Left colon (tissue), 2 donors: ENCODE results near the gene RENBP. TPM values are rescaled to one million over a fixed set of nuclear protein-coding genes. Genes with fewer than 3 reads are reported as not detected.

Experiments
- ATAC-seq: fragments of 200-7000 bp; cut with Tn5 transposase; one replicate; pipeline ENCODE4 v1.9.1; 2020; ENCODE audit warnings: mild to moderate bottlenecking, moderate library complexity
- DNase-seq, 2 donors: peaks; one replicate each; pipeline ENCODE4 v3.0.0-alpha.2; 2020
- intact Hi-C, 2 donors: fragments of 100-400 bp; cut with DNase I in 1 of 2; cut with micrococcal nuclease in 1 of 2; formaldehyde crosslinking; loops; one replicate each; pipeline versions ENCODE4 v1.11.2 to v1.14.0; 2022; cut with DNase I, micrococcal nuclease
- total RNA-seq, 2 donors: library from RNA; stranded (reverse); fragmentation: NEBNext Ultra II Directional; extraction: Animal tissue kit (Norgen Biotek cat#: 25700); gene quantifications; one replicate each; pipeline ENCODE4 v1.2.1, GENCODE V29; 2021
- donor health status: DM: no; HTN: no; CAD: no.
- donor health status: DM: yes; HTN: yes; CAD: no.

The RENBP gene
- total RNA-seq, 2 donors from 2014 or later = 3.8 to 8.6 TPM

- DNase-seq (no peak), ATAC-seq (no peak)
- intact Hi-C loops = no loop called here
Measured at GRCh38 chrX:153941336-153942252, 2.8 kb downstream of the RENBP start.

GRCh38 chrX:153939573-153939972, 4.9 kb downstream of the RENBP start:
- intact Hi-C loops = no loop called here
- no peak for DNase-seq
- ATAC-seq = no peak

DNA sequence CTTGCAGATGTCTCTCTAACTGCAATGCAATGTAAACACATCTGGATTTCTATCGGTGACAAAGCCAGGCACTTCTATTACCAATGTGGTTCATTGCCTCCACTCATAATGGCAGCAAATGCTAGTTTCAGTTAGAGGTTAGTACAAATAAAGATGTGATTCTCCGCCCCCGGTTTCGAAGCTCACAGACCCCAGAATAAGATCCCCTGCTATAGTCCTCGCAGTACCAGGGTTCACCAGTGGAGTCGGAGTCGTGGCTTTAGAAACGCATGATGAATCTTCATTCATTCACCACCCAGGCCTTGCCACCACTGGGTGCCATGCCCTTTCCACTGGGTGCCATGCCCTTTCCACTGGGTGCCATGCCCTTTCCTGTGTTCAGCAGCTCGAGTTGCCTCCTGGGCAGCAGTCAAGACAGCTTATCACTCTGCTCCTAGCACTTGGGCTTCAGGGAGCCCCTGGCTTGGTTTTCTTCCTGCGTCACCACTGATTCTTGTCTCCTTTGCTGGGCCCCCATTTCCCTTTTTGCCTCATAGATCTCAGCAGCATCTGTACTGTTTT, 6.1 kb downstream of the RENBP start:
- DNase-seq (peak in 1 of 2 donors; percentile 3), ATAC-seq (no peak)
- intact Hi-C loops = no loop called here

- intact Hi-C loops = no loop called here
- no peak for DNase-seq
- ATAC-seq = no peak
Measured at GRCh38 chrX:153937056-153937455, 7.4 kb downstream of the RENBP start.

- intact Hi-C loops = no loop called here
- ATAC-seq (peak; percentile 10), DNase-seq (no peak)
Measured at GRCh38 chrX:153935326-153935851, 9.1 kb downstream of the RENBP start.

GRCh38 chrX:153934762-153935325, 9.6 kb downstream of the RENBP start, which contains the start of gene NAA10:
NAA10 (minus strand) TSS chrX:153935037; CDS start chrX:153934904, 133 bp downstream.
- DNase-seq (peak; percentile 54 to 74), ATAC-seq (peak; percentile 96)
- intact Hi-C loops = no loop called here

DNA sequence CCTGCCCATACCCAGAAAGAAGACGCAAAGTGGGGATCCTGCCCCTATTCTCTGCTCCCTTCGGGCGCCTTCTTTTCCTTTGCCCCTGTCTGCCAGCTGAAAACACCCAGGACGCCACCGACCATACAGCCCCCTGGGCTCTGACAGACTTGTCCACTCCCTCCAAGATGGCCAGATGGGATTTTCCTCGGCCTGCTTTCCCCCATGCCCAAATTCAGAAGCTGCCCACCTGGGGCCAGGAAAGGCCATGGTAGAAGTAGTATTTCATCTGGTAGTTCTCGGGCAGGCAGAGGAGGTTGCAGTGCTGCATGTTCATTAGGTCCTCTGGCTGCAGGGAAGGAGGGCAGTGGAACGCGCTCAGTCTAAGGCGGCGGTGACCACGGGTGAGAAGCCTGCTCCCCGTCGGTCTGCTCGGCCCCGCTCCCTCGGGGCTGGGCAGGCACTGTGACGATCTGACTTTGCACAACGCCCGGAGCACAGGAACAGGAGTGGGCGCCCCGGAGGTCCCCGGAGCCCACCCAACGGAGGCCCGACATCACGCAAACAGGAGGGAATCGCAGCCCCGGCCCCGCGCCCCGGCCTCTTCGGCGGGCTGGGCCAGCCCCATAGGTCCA, 10.2 kb downstream of the RENBP start:
- ATAC-seq (peak; percentile 25), DNase-seq (peak in 1 of 2 donors; percentile 25)
- intact Hi-C loops = no loop called here

GRCh38 chrX:153933748-153934147, 10.7 kb downstream of the RENBP start:
- ATAC-seq (no peak), DNase-seq (no peak)
- intact Hi-C loops = no loop called here

DNA sequence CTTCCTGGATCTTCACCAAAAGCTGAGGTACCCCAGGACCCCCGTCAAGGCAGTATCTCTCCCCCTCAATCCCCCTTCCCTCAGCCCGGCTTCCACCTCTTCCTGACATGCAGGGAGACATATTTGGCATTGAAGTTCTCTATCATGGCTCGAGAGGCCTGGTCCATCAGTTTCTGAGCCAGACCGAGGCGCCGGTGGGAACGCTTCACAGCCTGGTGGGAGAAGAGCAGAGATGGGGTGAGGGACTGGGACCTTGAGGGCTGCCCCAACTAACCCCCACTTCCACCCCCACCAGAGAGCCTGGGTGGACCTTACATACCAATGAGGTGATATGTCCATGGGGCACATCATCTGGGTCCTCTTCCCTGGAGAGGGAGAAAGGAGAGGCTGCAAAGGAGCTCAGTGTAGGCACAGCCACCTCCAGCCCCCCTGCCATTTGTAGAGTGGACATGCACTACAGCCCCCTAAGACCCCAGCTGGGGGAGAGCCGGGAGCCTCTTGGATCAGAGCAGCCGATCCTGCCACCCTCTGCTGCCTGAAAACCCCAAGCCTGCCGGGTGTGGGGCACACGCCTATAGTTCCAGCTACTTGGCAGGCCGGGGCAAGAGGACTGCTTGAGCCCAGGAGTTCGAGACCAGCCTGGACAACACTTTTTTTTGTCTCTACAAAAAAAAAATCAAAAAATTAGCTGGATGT, 12.1 kb downstream of the RENBP start:
- DNase-seq (no peak), ATAC-seq (no peak)
- intact Hi-C loops = no loop called here

DNA sequence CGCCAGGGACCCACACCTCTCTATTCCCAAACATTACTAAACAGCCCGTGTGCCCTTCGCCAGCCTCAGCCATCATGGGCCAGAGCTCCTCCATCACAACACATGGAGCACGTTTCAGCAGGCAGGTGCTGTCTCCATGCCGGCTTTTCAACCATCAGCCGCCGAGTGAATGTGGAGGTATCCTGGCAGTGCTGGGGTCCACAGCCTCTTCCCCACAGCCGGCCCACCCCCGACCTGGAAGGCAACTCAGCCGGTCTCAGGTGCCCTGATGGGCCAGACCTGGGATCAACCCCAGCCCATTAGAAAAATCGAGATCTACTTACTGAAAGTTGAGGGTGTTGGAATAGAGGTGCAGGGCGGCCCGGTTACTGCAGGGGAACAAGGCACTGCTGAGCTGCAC, 12.7 kb downstream of the RENBP start:
- intact Hi-C loops = no loop called here
- ATAC-seq (no peak), DNase-seq (no peak)

DNA sequence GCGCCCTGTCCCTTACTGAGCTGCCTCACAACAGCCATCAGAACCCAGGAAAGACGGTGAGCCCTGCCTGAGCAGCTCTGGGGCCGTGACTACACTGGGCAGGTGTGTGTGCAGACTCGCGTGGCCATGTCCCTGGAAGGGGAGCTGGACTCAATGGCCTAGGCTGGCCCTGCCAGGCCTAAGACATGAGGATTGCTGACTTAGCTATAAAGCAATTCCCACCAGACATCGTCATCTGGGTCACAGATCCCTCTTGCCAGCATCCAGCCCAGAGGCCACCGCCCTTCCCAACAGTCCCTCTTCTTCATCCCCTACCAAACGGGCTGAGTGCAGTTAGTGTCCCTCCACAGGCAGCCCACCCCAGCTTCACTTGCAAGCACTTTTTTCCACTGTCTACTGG, 13.3 kb downstream of the RENBP start:
- DNase-seq (no peak), ATAC-seq (no peak)
- intact Hi-C loops = no loop called here

DNA sequence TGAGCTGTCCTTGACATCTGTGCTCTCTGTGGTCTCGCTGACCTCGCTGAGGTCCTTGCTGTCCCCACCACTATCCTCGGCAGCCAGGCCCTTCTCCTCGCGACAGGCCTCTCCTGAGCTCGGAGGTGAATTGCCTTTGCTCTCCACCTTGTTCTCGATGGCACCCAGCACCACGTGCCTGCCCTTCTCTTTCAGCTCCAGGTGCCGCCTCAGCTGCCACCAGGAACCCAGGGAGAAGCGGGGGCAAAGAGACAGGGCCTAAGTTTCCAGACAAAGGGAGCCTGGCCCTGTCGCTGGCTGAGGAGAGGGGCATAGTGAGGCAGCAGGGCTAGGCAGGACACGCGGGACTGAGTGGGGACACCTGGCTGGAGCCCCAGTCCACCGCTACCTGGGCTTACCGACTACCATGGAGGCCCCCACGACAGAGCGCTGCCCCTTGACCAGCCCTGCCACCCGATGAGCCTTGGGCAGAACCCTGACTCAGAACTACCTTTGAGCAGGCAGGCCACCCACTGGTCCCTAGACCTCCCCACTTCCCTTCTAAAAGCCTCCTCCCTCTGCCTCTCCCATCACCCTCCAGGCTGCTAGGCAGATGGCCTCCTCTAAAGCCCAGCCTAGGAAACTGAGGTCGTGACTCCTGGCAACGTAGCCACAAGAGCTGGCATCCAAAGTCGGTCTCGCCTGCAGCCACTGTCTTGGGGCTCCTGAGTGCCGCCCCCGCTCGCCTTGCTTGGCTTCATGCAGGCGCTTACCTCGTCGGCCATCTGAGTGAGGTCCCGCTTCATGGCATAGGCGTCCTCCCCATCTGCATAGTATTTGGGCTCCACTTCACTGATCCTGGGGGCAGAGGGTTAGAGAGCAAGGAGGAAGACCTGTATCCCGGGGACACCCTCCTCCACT, 14.2 kb downstream of the RENBP start:
- intact Hi-C loops = no loop called here
- DNase-seq = no peak
- no peak for ATAC-seq

GRCh38 chrX:153929576-153929975, 14.9 kb downstream of the RENBP start:
- intact Hi-C loops = no loop called here
- ATAC-seq (no peak), DNase-seq (no peak)

GRCh38 chrX:153928846-153929245, 15.6 kb downstream of the RENBP start:
- no peak for ATAC-seq
- intact Hi-C loops = no loop called here
- no peak for DNase-seq

- intact Hi-C loops = no loop called here
- ATAC-seq = peak; percentile 86
- DNase-seq = peak; percentile 95 to 96
Measured at GRCh38 chrX:153927922-153928760, 16.3 kb downstream of the RENBP start.

GRCh38 chrX:153927672-153927921, 16.8 kb downstream of the RENBP start:
- intact Hi-C loops = no loop called here
- ATAC-seq = no peak
- DNase-seq = no peak
